Gastrocnemius medialis (tissue), 4 donors: ENCODE data around the gene SLC38A9. TPM values are rescaled to one million over a fixed set of nuclear protein-coding genes. Genes with fewer than 3 reads are reported as not detected.

Experiments used
- ATAC-seq, 2 donors: fragments of 150-250 bp; one replicate each; pipeline ENCODE4 v1.9.1; 2016
- DNase-seq, 2 donors: peaks; one replicate each; pipeline ENCODE4 v3.0.0-alpha.2; 2019
- H3K27ac ChIP-seq, 4 donors: fragments of 200-600 bp; sonication (generic); 1 replicate in 1 of 4; 2 replicates in 3 of 4; pipeline ENCODE4 v1.5.1; 2016 to 2018; ENCODE audit warnings: mild to moderate bottlenecking in 2 of 4, moderate library complexity in 1 of 4
- H3K27me3 ChIP-seq, 3 donors: fragments of 200-600 bp; sonication (generic) in 2 of 3; 1 replicate in 1 of 3; 2 replicates in 2 of 3; pipeline versions ENCODE4 v1.5.1 to v1.6.0; 2016 to 2019; ENCODE audit warnings: mild to moderate bottlenecking in 1 of 3, moderate library complexity in 1 of 3
- H3K36me3 ChIP-seq, 2 donors: fragments of 200-600 bp; sonication (generic) in 1 of 2; one replicate each; pipeline ENCODE4 v1.5.1; 2017 to 2018
- H3K4me1 ChIP-seq, 2 donors: fragments of 200-600 bp; sonication (generic) in 1 of 2; one replicate each; pipeline ENCODE4 v1.5.1; 2016 to 2017; ENCODE audit warnings: mild to moderate bottlenecking in 2 of 2
- H3K4me3 ChIP-seq, 4 donors: fragments of 200-600 bp; sonication (generic) in 3 of 4; 1 replicate in 1 of 4; 2 replicates in 3 of 4; pipeline ENCODE4 v1.5.1; 2016 to 2019; ENCODE audit warnings: mild to moderate bottlenecking in 2 of 4
- H3K9me3 ChIP-seq, 3 donors: fragments of 200-600 bp; sonication (generic) in 2 of 3; 1 replicate in 1 of 3; 2 replicates in 2 of 3; pipeline ENCODE4 v1.5.1; 2016 to 2019
- POLR2A ChIP-seq, 2 donors: fragments of 450-650 bp; IDR thresholded peaks; one replicate each; pipeline ENCODE4 v1.6.1; 2017; ENCODE audit warnings: antibody characterized with exemption in 2 of 2, mild to moderate bottlenecking in 2 of 2, moderate library complexity in 2 of 2
- in situ Hi-C, 4 donors: fragments of 200-750 bp; cut with MboI; loops; one replicate each; pipeline versions ENCODE4 v1.15.0 to v1.8.0; 2017; ENCODE audit warnings: low sequenced_read_pairs in 4 of 4
- intact Hi-C: fragments of 100-400 bp; cut with DNase I; formaldehyde crosslinking; loops from one replicate; pipeline ENCODE4 v1.15.1; 2023; ENCODE audit warnings: low total_unique reads
- total RNA-seq, 4 donors: library from RNA; depleted of rRNA; stranded (reverse); fragments of >200 nt; gene quantifications; one replicate each; pipeline versions ENCODE4 v1.1.0 to v1.2.3, GENCODE V29; 2016
- TF ChIP-seq, protein P1 (sequence below), 5 experiments: fragments of 450-650 bp in 3 of 5; fragments of 200-600 bp in 2 of 5; sonication (generic) in 2 of 5; IDR thresholded peaks in 4 of 5; conservative IDR thresholded peaks in 1 of 5; 1 replicate in 4 of 5; 2 replicates in 1 of 5; pipeline ENCODE4 v1.5.1; 2016 to 2019; ENCODE audit warnings: antibody characterized with exemption in 5 of 5, mild to moderate bottlenecking in 3 of 5, moderate library complexity in 3 of 5

Gene SLC38A9
- total RNA-seq, 4 donors from 2014 or later, result 5.4 to 11.9 (median 10.2) TPM

DNA sequence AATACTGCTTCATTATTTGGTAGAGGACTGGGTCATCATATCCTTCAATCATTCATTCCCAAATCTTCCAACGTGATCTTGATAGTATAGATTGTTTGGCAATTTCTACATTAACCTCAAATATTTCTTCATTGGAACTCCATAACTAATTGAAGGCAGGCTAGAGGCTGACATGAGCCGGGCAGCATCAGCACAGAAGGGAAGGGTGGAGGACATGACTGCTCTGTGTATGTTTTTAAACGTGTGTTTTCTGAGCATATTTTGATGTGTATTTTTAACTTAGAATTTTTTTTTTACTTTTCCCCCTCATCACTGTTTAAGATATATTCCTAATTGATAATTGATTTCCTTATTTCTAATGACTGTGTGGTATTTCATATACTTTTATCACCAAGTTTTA lies 38.4 kb upstream of the SLC38A9 start:
- Histone ChIP-seq H3K9me3 (no peaks in the 10 kb centered on the region), H3K36me3 (no peaks in the 10 kb centered on the region), H3K4me3 (no peak overlapping the region), H3K4me1 (no peaks in the 10 kb centered on the region), H3K27me3 (no peaks in the 10 kb centered on the region), H3K27ac (no peak overlapping the region)
- ATAC-seq (no peak), DNase-seq (no peak)
- intact Hi-C loops (no loop called here), in situ Hi-C loops (no loop called here)
- TF ChIP-seq, protein P1, sequence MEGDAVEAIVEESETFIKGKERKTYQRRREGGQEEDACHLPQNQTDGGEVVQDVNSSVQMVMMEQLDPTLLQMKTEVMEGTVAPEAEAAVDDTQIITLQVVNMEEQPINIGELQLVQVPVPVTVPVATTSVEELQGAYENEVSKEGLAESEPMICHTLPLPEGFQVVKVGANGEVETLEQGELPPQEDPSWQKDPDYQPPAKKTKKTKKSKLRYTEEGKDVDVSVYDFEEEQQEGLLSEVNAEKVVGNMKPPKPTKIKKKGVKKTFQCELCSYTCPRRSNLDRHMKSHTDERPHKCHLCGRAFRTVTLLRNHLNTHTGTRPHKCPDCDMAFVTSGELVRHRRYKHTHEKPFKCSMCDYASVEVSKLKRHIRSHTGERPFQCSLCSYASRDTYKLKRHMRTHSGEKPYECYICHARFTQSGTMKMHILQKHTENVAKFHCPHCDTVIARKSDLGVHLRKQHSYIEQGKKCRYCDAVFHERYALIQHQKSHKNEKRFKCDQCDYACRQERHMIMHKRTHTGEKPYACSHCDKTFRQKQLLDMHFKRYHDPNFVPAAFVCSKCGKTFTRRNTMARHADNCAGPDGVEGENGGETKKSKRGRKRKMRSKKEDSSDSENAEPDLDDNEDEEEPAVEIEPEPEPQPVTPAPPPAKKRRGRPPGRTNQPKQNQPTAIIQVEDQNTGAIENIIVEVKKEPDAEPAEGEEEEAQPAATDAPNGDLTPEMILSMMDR (IDR thresholded peaks at IDR 0.05 in 4 of 5, conservative IDR thresholded peaks at IDR 0.05 in 1 of 5), result no peak
- no peak for TF ChIP-seq POLR2A (IDR thresholded peaks at IDR 0.05)

DNA sequence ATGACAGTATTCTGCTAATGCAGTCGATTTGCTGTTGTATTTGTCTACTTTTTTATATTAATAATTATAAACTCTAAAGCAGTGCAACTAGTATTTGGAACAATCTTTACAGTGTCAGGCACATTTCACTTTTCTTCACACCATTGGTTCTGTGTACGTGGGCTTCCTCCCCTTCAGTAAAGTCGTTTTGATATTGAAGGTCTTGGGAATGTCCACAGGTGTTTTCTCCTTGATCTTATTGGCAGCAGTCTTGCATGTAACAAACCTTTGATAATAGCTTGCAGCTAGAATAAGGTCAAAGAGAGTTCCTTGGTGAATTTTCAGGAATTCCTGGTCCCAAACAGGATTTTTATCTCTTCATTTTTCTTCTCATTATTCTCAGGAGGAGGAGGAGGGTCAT lies 37.9 kb upstream of the SLC38A9 start:
- H3K36me3 ChIP-seq, result no peaks in the 10 kb centered on the region
- no peaks in the 10 kb centered on the region for H3K27me3 ChIP-seq
- no peak overlapping the region for H3K4me3 ChIP-seq
- TF ChIP-seq POLR2A (IDR thresholded peaks at IDR 0.05), result no peak
- TF ChIP-seq, protein P1 (IDR thresholded peaks at IDR 0.05 in 4 of 5, conservative IDR thresholded peaks at IDR 0.05 in 1 of 5), result no peak
- no peaks in the 10 kb centered on the region for H3K9me3 ChIP-seq
- H3K27ac ChIP-seq, result no peak overlapping the region
- DNase-seq, result no peak
- ATAC-seq, result no peak
- in situ Hi-C loops, result no loop called here
- no peaks in the 10 kb centered on the region for H3K4me1 ChIP-seq
- intact Hi-C loops, result no loop called here

DNA sequence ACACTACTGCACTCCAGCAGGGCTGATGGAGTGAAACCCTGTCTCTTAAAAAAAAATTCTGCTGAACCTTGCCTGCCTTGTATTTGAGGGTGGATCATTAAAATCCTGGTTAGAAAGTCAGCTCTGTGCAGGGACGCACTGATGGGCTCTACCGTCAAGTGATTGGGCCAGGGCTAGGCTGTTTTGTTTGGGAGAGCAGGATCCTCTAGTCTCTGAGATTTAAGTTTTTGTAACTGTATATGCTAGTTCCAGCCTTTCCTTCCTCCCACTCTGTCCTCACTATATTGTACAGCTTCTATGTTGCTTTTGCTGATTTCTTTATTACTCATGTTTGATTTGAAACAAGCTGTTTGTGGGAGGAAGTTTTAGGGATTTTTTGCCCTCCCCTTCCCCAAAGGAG lies 37.3 kb upstream of the SLC38A9 start:
- in situ Hi-C loops, result no loop called here

DNA sequence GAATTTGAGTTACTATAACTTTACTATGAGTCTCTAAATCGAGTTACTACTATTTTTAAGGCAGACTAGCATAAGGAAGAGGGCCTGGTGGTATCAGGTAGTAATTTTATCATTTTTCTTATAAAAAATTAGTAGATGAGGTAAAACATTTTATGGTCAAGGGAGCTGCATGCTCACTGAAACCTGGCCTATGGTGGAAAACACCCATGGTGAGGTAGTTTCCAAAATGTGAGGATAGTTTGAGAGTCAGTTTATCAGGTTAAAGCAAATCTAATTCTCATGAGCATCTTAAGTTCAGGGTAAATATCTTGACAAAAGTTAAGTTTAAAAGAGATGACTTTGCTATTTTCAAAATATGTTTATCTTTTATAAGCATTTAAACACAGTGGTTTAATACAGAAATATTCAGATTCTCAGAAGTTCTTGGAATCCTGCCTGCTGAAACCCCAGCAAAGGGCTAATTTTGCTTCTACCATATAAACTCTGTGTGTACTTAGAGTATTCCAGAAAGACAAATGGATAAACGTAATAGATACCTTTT lies 35.7 kb upstream of the SLC38A9 start:
- H3K4me3 ChIP-seq, result no peak overlapping the region
- DNase-seq (no peak), ATAC-seq (no peak)
- H3K27me3 ChIP-seq, result no peaks in the 10 kb centered on the region
- in situ Hi-C loops, result no loop called here
- no peaks in the 10 kb centered on the region for H3K4me1 ChIP-seq
- H3K36me3 ChIP-seq, result no peaks in the 10 kb centered on the region
- intact Hi-C loops, result no loop called here
- no peaks in the 10 kb centered on the region for H3K9me3 ChIP-seq
- no peak overlapping the region for H3K27ac ChIP-seq
- no peak for TF ChIP-seq POLR2A (IDR thresholded peaks at IDR 0.05)
- TF ChIP-seq, protein P1 (IDR thresholded peaks at IDR 0.05 in 4 of 5, conservative IDR thresholded peaks at IDR 0.05 in 1 of 5), result no peak

More for the DNA sequence above, 37.3 kb upstream of the SLC38A9 start:
- TF ChIP-seq POLR2A (IDR thresholded peaks at IDR 0.05), result no peak
- intact Hi-C loops, result no loop called here
- Histone ChIP-seq H3K4me3 (no peak overlapping the region), H3K27ac (no peak overlapping the region), H3K9me3 (no peaks in the 10 kb centered on the region), H3K4me1 (no peaks in the 10 kb centered on the region), H3K27me3 (no peaks in the 10 kb centered on the region), H3K36me3 (no peaks in the 10 kb centered on the region)
- no peak for DNase-seq
- no peak for ATAC-seq

DNA sequence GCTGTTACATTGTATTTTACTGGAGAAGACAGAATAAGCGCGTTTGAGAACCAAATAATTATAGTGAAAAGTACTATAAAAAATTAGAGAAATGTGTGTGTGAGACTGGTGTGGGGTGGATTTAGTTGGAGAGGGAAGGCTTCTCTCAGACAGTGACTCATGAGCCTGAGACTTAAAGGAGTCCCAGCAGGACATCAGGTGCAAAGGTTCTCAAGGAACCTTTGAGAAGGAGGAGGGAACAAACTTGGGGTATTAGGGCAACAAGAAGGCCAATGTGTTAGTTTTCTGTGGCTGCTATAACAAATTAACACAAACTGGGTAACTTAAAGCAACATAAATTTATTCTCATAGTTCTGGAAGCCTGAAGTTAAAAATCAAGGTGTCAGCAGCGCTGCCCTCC lies 30.7 kb upstream of the SLC38A9 start:
- no peaks in the 10 kb centered on the region for H3K36me3 ChIP-seq
- intact Hi-C loops (no loop called here), in situ Hi-C loops (no loop called here)
- no peaks in the 10 kb centered on the region for H3K9me3 ChIP-seq
- TF ChIP-seq, protein P1 (IDR thresholded peaks at IDR 0.05 in 4 of 5, conservative IDR thresholded peaks at IDR 0.05 in 1 of 5), result no peak
- no peak for TF ChIP-seq POLR2A (IDR thresholded peaks at IDR 0.05)
- DNase-seq (no peak), ATAC-seq (no peak)
- H3K4me1 ChIP-seq, result no peaks in the 10 kb centered on the region
- H3K27ac ChIP-seq, result no peak overlapping the region
- no peak overlapping the region for H3K4me3 ChIP-seq
- no peaks in the 10 kb centered on the region for H3K27me3 ChIP-seq
